K562 (cell line): ENCODE measurements around the gene RAB21. TPM values are rescaled to one million over a fixed set of nuclear protein-coding genes. Genes with fewer than 3 reads are reported as not detected.

ENCODE experiments used
- CBFA2T3 ChIP-seq: fragments of 450-650 bp; IDR thresholded peaks from 2 replicates; pipeline ENCODE4 v1.6.1; 2017
- DIDO1 ChIP-seq: fragments of 450-650 bp; IDR thresholded peaks from 2 replicates; pipeline ENCODE4 v1.6.1; 2016; ENCODE audit warnings: low read depth, missing biosample characterization, missing genetic modification characterization
- FOXK1 ChIP-seq: sonication (generic); formaldehyde crosslinking; IDR thresholded peaks from 2 replicates; pipeline ENCODE4 v1.8.0; 2022; ENCODE audit warnings: missing genetic modification reagents, mild to moderate bottlenecking, borderline replicate concordance
- JUND ChIP-seq, 2 experiments: IDR thresholded peaks; 2 replicates in 1 of 2; 3 replicates in 1 of 2; pipeline ENCODE4 v1.6.1; 2011; ENCODE audit warnings: borderline replicate concordance in 2 of 2, low read depth in 2 of 2, low read length in 2 of 2, improper control_type of control experiment in 1 of 2, missing biosample characterization in 1 of 2, missing genetic modification characterization in 1 of 2, missing genetic modification reagents in 1 of 2
- MTA2 ChIP-seq: fragments of 450-650 bp; IDR thresholded peaks from 2 replicates; pipeline ENCODE4 v1.6.1; 2016; ENCODE audit warnings: low read depth
- POLR2AphosphoS5 ChIP-seq: IDR thresholded peaks from 2 replicates; pipeline ENCODE4 v1.6.1; 2011; ENCODE audit warnings: mild to moderate bottlenecking, low read depth, low read length, moderate library complexity; ENCODE audit not compliant: control insufficient read depth, insufficient read depth
- RBM17 ChIP-seq: fragments of 200-400 bp; formaldehyde crosslinking; IDR thresholded peaks from 2 replicates; pipeline ENCODE4 v1.6.1; 2017; ENCODE audit warnings: low read depth, mild to moderate bottlenecking, low read length, borderline replicate concordance
- SMARCE1 ChIP-seq: fragments of 450-650 bp; IDR thresholded peaks from 2 replicates; pipeline ENCODE4 v1.7.1; 2016; ENCODE audit warnings: mild to moderate bottlenecking
- SNRNP70 ChIP-seq: fragments of 200-400 bp; formaldehyde crosslinking; optimal IDR thresholded peaks from 2 replicates; pipeline ENCODE3; 2017; ENCODE audit warnings: low read depth, low read length
- TBP ChIP-seq: optimal IDR thresholded peaks from 2 replicates; pipeline ENCODE3; 2011; ENCODE audit warnings: low read depth, low read length, improper control_type of control experiment
- TCF7L2 ChIP-seq: fragments of 150-350 bp; IDR thresholded peaks from 2 replicates; pipeline ENCODE4 v1.6.1; 2016; ENCODE audit warnings: low read depth, mild to moderate bottlenecking, low read length, moderate library complexity
- TEAD4 ChIP-seq, 2 experiments: sonication (generic) in 1 of 2; formaldehyde crosslinking in 1 of 2; IDR thresholded peaks; 2 replicates each; pipeline versions ENCODE4 v1.6.1 to v1.8.0; 2012 to 2022; ENCODE audit warnings: borderline replicate concordance in 1 of 2, inconsistent platforms in 1 of 2, low read length in 1 of 2, mild to moderate bottlenecking in 1 of 2, missing genetic modification reagents in 1 of 2
- ZC3H11A ChIP-seq: IDR thresholded peaks from 2 replicates; pipeline ENCODE4 v1.6.1; 2012; ENCODE audit warnings: low read depth, low read length, improper control_type of control experiment
- polyA plus RNA-seq, 8 experiments: library from polyadenylated mRNA; depleted of rRNA in 4 of 8; stranded (reverse) in 5 of 8; unstranded in 3 of 8; fragments of >200 nt; fragmentation: Nextera tagmentation in 2 of 8; fragmentation: Illumina TruSeq in 1 of 8; extraction: Ambion mirVana in 2 of 8; extraction: Trizol in 1 of 8; gene quantifications; 2 replicates each; pipeline versions ENCODE4 v1.2.1 to v1.2.3, GENCODE V29; 2011 to 2014; ENCODE audit warnings: inconsistent platforms in 1 of 8, missing spikeins in 1 of 8
- total RNA-seq, 7 experiments: library from RNA; depleted of rRNA in 6 of 7; stranded (reverse); fragments of >200 nt in 6 of 7; fragmentation: Illumina TruSeq in 2 of 7; extraction: Trizol in 2 of 7; gene quantifications; 2 replicates each; pipeline versions ENCODE4 v1.2.1 to v1.2.3, GENCODE V29; 2011 to 2021; ENCODE audit warnings: low replicate concordance in 1 of 7
- TF ChIP-seq, protein P1 (sequence below): fragments of 200-400 bp; formaldehyde crosslinking; IDR thresholded peaks from 2 replicates; pipeline ENCODE4 v1.6.1; 2017; ENCODE audit warnings: mild to moderate bottlenecking, low read depth, low read length, moderate library complexity
- TF ChIP-seq, protein P2 (sequence below): fragments of 450-650 bp; IDR thresholded peaks from 2 replicates; pipeline ENCODE4 v1.6.1; 2017; ENCODE audit warnings: antibody characterized with exemption
- TF ChIP-seq, protein P3 (sequence below): fragments of 450-650 bp; conservative IDR thresholded peaks from 2 replicates; pipeline ENCODE4 v1.6.1; 2016; ENCODE audit warnings: missing genetic modification characterization, low read depth, mild to moderate bottlenecking, missing compliant biosample characterization, moderate library complexity
- TF ChIP-seq, protein P4 (sequence below): fragments of 250-450 bp; sonication (Bioruptor Pico); IDR thresholded peaks from 2 replicates; pipeline ENCODE4 v1.4.0; 2020; ENCODE audit warnings: mild to moderate bottlenecking, moderate library complexity
- TF ChIP-seq, protein P5 (sequence below): fragments of 250-450 bp; sonication (Bioruptor Pico); IDR thresholded peaks from 2 replicates; pipeline ENCODE4 v1.4.0; 2020

The RAB21 gene
- total and polyA plus RNA-seq, 9 of the 15 experiments (the other 6 are each of a cell fraction or from before 2014, with no cell fraction given), result 5.3 to 45.6 (median 19.6) TPM

DNA sequence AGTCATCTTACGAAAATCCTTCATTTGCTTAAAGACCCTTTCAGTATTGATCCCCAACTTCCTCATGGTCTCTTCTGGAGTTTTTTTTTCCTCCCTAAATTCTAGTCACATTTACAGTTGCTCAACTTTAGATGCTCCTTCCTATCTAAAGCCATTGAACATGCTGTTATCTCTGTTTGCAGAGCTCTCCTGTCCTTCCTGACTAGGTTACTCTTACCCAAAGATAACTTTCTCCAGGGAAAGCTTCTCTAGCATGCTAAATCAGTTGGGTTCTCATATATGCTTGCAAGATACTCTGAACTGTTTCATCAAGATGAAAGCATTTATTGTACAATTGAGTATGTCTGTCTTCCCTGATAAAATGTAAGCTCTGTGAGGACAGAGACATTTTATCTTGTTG, 1.8 kb upstream of the RAB21 start (continued):
- TF ChIP-seq, protein P1, sequence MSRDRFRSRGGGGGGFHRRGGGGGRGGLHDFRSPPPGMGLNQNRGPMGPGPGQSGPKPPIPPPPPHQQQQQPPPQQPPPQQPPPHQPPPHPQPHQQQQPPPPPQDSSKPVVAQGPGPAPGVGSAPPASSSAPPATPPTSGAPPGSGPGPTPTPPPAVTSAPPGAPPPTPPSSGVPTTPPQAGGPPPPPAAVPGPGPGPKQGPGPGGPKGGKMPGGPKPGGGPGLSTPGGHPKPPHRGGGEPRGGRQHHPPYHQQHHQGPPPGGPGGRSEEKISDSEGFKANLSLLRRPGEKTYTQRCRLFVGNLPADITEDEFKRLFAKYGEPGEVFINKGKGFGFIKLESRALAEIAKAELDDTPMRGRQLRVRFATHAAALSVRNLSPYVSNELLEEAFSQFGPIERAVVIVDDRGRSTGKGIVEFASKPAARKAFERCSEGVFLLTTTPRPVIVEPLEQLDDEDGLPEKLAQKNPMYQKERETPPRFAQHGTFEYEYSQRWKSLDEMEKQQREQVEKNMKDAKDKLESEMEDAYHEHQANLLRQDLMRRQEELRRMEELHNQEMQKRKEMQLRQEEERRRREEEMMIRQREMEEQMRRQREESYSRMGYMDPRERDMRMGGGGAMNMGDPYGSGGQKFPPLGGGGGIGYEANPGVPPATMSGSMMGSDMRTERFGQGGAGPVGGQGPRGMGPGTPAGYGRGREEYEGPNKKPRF, result no peak
- TF ChIP-seq TCF7L2 (no peak), DIDO1 (tag) (no peak), SMARCE1 (peak; percentile 90), FOXK1 (CRISPR knock-in tag) (no peak), TEAD4 (IDR thresholded peaks at IDR 0.05; ENCODE audit: low read length) (peak; percentile 97), TEAD4 (CRISPR knock-in tag; IDR thresholded peaks at IDR 0.05; ENCODE audit: borderline replicate concordance) (no peak), ZC3H11A (no peak), RBM17 (no peak), SNRNP70 (no peak), CBFA2T3 (peak; percentile 98), MTA2 (peak; percentile 88), POLR2AphosphoS5 (peak; percentile 95), JUND (IDR thresholded peaks at IDR 0.05; ENCODE audit: borderline replicate concordance, low read depth, low read length) (peak; percentile 27; the same call in 1 of the 2 replicates), JUND (tag; IDR thresholded peaks at IDR 0.05; ENCODE audit: borderline replicate concordance, low read depth, low read length) (no peak; the same call in 2 of the 3 replicates), TBP (no peak)
- TF ChIP-seq, protein P2, sequence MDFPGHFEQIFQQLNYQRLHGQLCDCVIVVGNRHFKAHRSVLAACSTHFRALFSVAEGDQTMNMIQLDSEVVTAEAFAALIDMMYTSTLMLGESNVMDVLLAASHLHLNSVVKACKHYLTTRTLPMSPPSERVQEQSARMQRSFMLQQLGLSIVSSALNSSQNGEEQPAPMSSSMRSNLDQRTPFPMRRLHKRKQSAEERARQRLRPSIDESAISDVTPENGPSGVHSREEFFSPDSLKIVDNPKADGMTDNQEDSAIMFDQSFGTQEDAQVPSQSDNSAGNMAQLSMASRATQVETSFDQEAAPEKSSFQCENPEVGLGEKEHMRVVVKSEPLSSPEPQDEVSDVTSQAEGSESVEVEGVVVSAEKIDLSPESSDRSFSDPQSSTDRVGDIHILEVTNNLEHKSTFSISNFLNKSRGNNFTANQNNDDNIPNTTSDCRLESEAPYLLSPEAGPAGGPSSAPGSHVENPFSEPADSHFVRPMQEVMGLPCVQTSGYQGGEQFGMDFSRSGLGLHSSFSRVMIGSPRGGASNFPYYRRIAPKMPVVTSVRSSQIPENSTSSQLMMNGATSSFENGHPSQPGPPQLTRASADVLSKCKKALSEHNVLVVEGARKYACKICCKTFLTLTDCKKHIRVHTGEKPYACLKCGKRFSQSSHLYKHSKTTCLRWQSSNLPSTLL, result no peak
- TF ChIP-seq, protein P3, sequence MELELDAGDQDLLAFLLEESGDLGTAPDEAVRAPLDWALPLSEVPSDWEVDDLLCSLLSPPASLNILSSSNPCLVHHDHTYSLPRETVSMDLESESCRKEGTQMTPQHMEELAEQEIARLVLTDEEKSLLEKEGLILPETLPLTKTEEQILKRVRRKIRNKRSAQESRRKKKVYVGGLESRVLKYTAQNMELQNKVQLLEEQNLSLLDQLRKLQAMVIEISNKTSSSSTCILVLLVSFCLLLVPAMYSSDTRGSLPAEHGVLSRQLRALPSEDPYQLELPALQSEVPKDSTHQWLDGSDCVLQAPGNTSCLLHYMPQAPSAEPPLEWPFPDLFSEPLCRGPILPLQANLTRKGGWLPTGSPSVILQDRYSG (tag), result no peak
- TF ChIP-seq, protein P4, sequence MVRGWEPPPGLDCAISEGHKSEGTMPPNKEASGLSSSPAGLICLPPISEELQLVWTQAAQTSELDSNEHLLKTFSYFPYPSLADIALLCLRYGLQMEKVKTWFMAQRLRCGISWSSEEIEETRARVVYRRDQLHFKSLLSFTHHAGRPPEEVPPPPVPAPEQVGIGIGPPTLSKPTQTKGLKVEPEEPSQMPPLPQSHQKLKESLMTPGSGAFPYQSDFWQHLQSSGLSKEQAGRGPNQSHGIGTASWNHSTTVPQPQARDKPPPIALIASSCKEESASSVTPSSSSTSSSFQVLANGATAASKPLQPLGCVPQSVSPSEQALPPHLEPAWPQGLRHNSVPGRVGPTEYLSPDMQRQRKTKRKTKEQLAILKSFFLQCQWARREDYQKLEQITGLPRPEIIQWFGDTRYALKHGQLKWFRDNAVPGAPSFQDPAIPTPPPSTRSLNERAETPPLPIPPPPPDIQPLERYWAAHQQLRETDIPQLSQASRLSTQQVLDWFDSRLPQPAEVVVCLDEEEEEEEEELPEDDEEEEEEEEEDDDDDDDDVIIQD (CRISPR knock-in tag), result no peak
- TF ChIP-seq, protein P5, sequence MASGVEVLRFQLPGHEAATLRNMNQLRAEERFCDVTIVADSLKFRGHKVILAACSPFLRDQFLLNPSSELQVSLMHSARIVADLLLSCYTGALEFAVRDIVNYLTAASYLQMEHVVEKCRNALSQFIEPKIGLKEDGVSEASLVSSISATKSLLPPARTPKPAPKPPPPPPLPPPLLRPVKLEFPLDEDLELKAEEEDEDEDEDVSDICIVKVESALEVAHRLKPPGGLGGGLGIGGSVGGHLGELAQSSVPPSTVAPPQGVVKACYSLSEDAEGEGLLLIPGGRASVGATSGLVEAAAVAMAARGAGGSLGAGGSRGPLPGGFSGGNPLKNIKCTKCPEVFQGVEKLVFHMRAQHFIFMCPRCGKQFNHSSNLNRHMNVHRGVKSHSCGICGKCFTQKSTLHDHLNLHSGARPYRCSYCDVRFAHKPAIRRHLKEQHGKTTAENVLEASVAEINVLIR (CRISPR knock-in tag), result no peak
